ENCODE measurements around the gene SETD7.

GRCh38 chr4:139575072-139575471, 19.1 kb upstream of the SETD7 start:
- TF ChIP-seq CTCF (IDR thresholded peaks at IDR 0.05) (no peak), POLR2A (IDR thresholded peaks at IDR 0.05) (no peak)
